Transverse colon (tissue), 4 donors: ENCODE measurements around the gene RDH5.

Experiments used
- POLR2A ChIP-seq: fragments of 450-650 bp; IDR thresholded peaks from one replicate; pipeline ENCODE4 v1.6.1; 2016; ENCODE audit warnings: antibody characterized with exemption, mild to moderate bottlenecking, moderate library complexity
- POLR2AphosphoS5 ChIP-seq, 3 donors: sonication (generic); formaldehyde crosslinking; IDR thresholded peaks; one replicate each; pipeline ENCODE4 v1.6.1; 2016; ENCODE audit warnings: antibody characterized with exemption in 3 of 3
- TF ChIP-seq, protein P1 (sequence below), 5 experiments: fragments of 200-600 bp in 3 of 5; fragments of 450-650 bp in 2 of 5; sonication (generic) in 3 of 5; IDR thresholded peaks; 1 replicate in 2 of 5; 2 replicates in 3 of 5; pipeline ENCODE4 v1.5.1; 2016 to 2017; ENCODE audit warnings: antibody characterized with exemption in 5 of 5, inconsistent platforms in 3 of 5, mild to moderate bottlenecking in 2 of 5, moderate library complexity in 1 of 5

DNA sequence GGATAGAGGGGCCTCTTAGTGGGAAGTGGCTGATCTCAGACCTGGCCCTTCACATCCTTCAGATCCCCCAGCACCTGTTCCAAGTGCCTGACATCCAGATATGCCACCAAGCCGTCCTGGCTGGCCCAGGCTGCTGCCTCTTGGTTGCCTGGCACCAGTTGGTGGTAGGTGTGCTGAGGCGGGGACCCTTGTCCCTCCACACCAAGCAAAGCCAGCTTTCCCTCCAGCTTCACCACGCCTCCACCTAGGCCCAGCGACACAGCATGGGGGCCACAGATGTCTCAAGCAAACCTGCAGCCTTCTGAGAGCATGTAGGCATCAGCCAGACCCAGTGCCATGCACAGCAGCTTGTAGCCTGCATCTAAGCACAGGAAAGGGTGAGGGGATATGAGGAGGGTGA is 12.1 kb downstream of the RDH5 start:
- TF ChIP-seq, protein P1, sequence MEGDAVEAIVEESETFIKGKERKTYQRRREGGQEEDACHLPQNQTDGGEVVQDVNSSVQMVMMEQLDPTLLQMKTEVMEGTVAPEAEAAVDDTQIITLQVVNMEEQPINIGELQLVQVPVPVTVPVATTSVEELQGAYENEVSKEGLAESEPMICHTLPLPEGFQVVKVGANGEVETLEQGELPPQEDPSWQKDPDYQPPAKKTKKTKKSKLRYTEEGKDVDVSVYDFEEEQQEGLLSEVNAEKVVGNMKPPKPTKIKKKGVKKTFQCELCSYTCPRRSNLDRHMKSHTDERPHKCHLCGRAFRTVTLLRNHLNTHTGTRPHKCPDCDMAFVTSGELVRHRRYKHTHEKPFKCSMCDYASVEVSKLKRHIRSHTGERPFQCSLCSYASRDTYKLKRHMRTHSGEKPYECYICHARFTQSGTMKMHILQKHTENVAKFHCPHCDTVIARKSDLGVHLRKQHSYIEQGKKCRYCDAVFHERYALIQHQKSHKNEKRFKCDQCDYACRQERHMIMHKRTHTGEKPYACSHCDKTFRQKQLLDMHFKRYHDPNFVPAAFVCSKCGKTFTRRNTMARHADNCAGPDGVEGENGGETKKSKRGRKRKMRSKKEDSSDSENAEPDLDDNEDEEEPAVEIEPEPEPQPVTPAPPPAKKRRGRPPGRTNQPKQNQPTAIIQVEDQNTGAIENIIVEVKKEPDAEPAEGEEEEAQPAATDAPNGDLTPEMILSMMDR (IDR thresholded peaks at IDR 0.05) = no peak
- TF ChIP-seq POLR2A (no peak), POLR2AphosphoS5 (IDR thresholded peaks at IDR 0.05) (no peak)
